WTC11 (cell line): ENCODE measurements around the gene EIF4E1B. TPM values are rescaled to one million over a fixed set of nuclear protein-coding genes. Genes with fewer than 3 reads are reported as not detected.

Source experiments
- ATAC-seq: fragments of 200-7000 bp; cut with Tn5 transposase; 2 replicates; pipeline ENCODE4 v1.10.0; 2021; ENCODE audit warnings: mild to moderate bottlenecking, moderate library complexity
- CTCF ChIA-PET: fragments of 300-600 bp; sonication (Branson Sonifier 250); formaldehyde crosslinking; loops from one replicate; lab custom pipeline; 2021; ENCODE audit warnings: antibody characterized with exemption; lab: Charles Lee
- POLR2A ChIA-PET: fragments of 350-600 bp; sonication (Branson Sonifier 250); formaldehyde crosslinking; loops from one replicate; lab custom pipeline; 2021; ENCODE audit warnings: antibody characterized with exemption; lab: Charles Lee
- DNase-seq: peaks from one replicate; pipeline ENCODE4 v3.0.0; 2021; ENCODE audit warnings: low spot score
- H3K27ac Mint-ChIP-seq: 2 replicates; pipeline ENCODE4 v1.8.0; 2021; ENCODE audit warnings: mixed read lengths
- H3K27me3 Mint-ChIP-seq: 2 replicates; pipeline ENCODE4 v1.8.0; 2021; ENCODE audit warnings: low read depth, mild to moderate bottlenecking, moderate library complexity, mixed read lengths
- H3K36me3 Mint-ChIP-seq: 2 replicates; pipeline ENCODE4 v1.8.0; 2021; ENCODE audit warnings: mixed read lengths
- H3K4me1 Mint-ChIP-seq: 2 replicates; pipeline ENCODE4 v1.8.0; 2022; ENCODE audit warnings: mixed read lengths
- H3K4me3 Mint-ChIP-seq: 2 replicates; pipeline ENCODE4 v1.8.0; 2021; ENCODE audit warnings: mild to moderate bottlenecking, moderate library complexity, mixed read lengths
- H3K9me3 Mint-ChIP-seq: 2 replicates; pipeline ENCODE4 v1.8.0; 2021; ENCODE audit warnings: mixed read lengths
- ATF1 ChIP-seq: sonication (generic); formaldehyde crosslinking; IDR thresholded peaks from 2 replicates; pipeline ENCODE4 v1.8.1; 2023; ENCODE audit warnings: mild to moderate bottlenecking, moderate library complexity, missing genetic modification reagents
- CREB1 ChIP-seq: sonication (generic); formaldehyde crosslinking; IDR thresholded peaks from 2 replicates; pipeline ENCODE4 v1.8.0; 2023; ENCODE audit warnings: mild to moderate bottlenecking, missing genetic modification reagents
- E2F5 ChIP-seq: sonication (generic); formaldehyde crosslinking; IDR thresholded peaks from 2 replicates; pipeline ENCODE4 v1.8.1; 2022; ENCODE audit warnings: mild to moderate bottlenecking, moderate library complexity, missing genetic modification reagents
- ESRRA ChIP-seq: sonication (generic); formaldehyde crosslinking; IDR thresholded peaks from 2 replicates; pipeline ENCODE4 v1.8.1; 2022; ENCODE audit warnings: mild to moderate bottlenecking, missing genetic modification reagents, borderline replicate concordance
- ETV6 ChIP-seq: sonication (generic); formaldehyde crosslinking; IDR thresholded peaks from 2 replicates; pipeline ENCODE4 v1.8.1; 2022; ENCODE audit warnings: mild to moderate bottlenecking, missing genetic modification reagents
- GRHL2 ChIP-seq: fragments of 250-450 bp; sonication (Bioruptor Pico); IDR thresholded peaks from 2 replicates; pipeline ENCODE4 v1.8.0; 2022; ENCODE audit warnings: mild to moderate bottlenecking, moderate library complexity; ENCODE audit not compliant: insufficient replicate concordance, severe bottlenecking
- GTF2I ChIP-seq: fragments of 250-450 bp; sonication (Bioruptor Pico); conservative IDR thresholded peaks from 2 replicates; pipeline ENCODE4 v1.4.0; 2021; ENCODE audit warnings: mild to moderate bottlenecking
- HMGA2 ChIP-seq: fragments of 250-450 bp; sonication (Bioruptor Pico); IDR thresholded peaks from 2 replicates; pipeline ENCODE4 v1.4.0; 2021; ENCODE audit warnings: mild to moderate bottlenecking, moderate library complexity
- NFE2L1 ChIP-seq: sonication (generic); formaldehyde crosslinking; IDR thresholded peaks from 2 replicates; pipeline ENCODE4 v1.8.1; 2023; ENCODE audit warnings: missing genetic modification reagents
- NR1H2 ChIP-seq: sonication (generic); formaldehyde crosslinking; IDR thresholded peaks from 2 replicates; pipeline ENCODE4 v1.9.0; 2021; ENCODE audit warnings: mild to moderate bottlenecking, moderate library complexity, missing genetic modification reagents
- NR2C2 ChIP-seq: sonication (generic); formaldehyde crosslinking; IDR thresholded peaks from 2 replicates; pipeline ENCODE4 v1.8.0; 2022; ENCODE audit warnings: mild to moderate bottlenecking, missing genetic modification reagents
- PREB ChIP-seq: sonication (generic); formaldehyde crosslinking; IDR thresholded peaks from 2 replicates; pipeline ENCODE4 v1.8.1; 2022; ENCODE audit warnings: mild to moderate bottlenecking, missing genetic modification reagents, moderate library complexity, borderline replicate concordance
- SMAD4 ChIP-seq: sonication (generic); formaldehyde crosslinking; IDR thresholded peaks from 2 replicates; pipeline ENCODE4 v1.8.0; 2022; ENCODE audit warnings: mild to moderate bottlenecking, missing genetic modification reagents
- ZBTB43 ChIP-seq: sonication (generic); formaldehyde crosslinking; IDR thresholded peaks from 2 replicates; pipeline ENCODE4 v1.8.1; 2023; ENCODE audit warnings: mild to moderate bottlenecking, missing genetic modification reagents
- ZNF219 ChIP-seq: sonication (generic); formaldehyde crosslinking; IDR thresholded peaks from 2 replicates; pipeline ENCODE4 v1.8.0; 2023; ENCODE audit warnings: missing genetic modification reagents, mild to moderate bottlenecking, borderline replicate concordance
- ZNF263 ChIP-seq: sonication (generic); formaldehyde crosslinking; IDR thresholded peaks from 2 replicates; pipeline ENCODE4 v1.8.1; 2022; ENCODE audit warnings: low read depth, mild to moderate bottlenecking, moderate library complexity, missing genetic modification reagents
- ZNF416 ChIP-seq: fragments of 250-450 bp; sonication (Bioruptor Pico); IDR thresholded peaks from 2 replicates; pipeline ENCODE4 v1.9.0; 2021; ENCODE audit warnings: mild to moderate bottlenecking, inconsistent platforms
- ZNF512 ChIP-seq: sonication (generic); formaldehyde crosslinking; IDR thresholded peaks from 2 replicates; pipeline ENCODE4 v1.8.1; 2022; ENCODE audit warnings: missing genetic modification reagents, borderline replicate concordance
- ZNF532 ChIP-seq: fragments of 250-450 bp; sonication (Bioruptor Pico); IDR thresholded peaks from 2 replicates; pipeline ENCODE4 v1.9.0; 2021; ENCODE audit warnings: mild to moderate bottlenecking, borderline replicate concordance
- total RNA-seq: library from RNA; stranded (reverse); gene quantifications from 3 replicates; pipeline ENCODE4 v1.2.3, GENCODE V29; 2021

The EIF4E1B gene
- total RNA-seq, 1 experiment from 2014 or later = 0.74 TPM

- CTCF ChIA-PET = no interaction called here
- no peak for ATAC-seq
- H3K4me3 Mint-ChIP-seq = no peak overlapping the region
These were observed 5.0 kb upstream of the EIF4E1B start for GRCh38 chr5:176625512-176625911.

GRCh38 chr5:176625966-176626875 lies 4.3 kb upstream of the EIF4E1B start:
- ChIA-PET CTCF (interaction anchor here (0.9 kb wide), 1 partner anchor 35 kb away, joined by 3 read pairs; no protein-coding TSS in a partner anchor), POLR2A (interaction anchor here (0.7 kb wide), 1 partner anchor 846 kb away, joined by 4 read pairs; no protein-coding TSS in a partner anchor)
- Mint-ChIP-seq H3K4me3 (no peak overlapping the region), H3K4me1 (peaks cover 24% of the 10 kb centered on the region), H3K36me3 (no peaks in the 10 kb centered on the region), H3K27me3 (peaks cover 40% of the 10 kb centered on the region), H3K9me3 (no peaks in the 10 kb centered on the region), H3K27ac (no peak overlapping the region)
- no peak for DNase-seq
- peak; percentile 6 for ATAC-seq
- TF ChIP-seq ATF1 (CRISPR knock-in tag) (no peak), ZNF416 (no peak), NR2C2 (CRISPR knock-in tag) (no peak), CREB1 (CRISPR knock-in tag) (no peak), HMGA2 (CRISPR knock-in tag) (no peak), GRHL2 (CRISPR knock-in tag) (no peak), PREB (CRISPR knock-in tag) (no peak), GTF2I (CRISPR knock-in tag) (no peak), SMAD4 (no peak), ZNF219 (CRISPR knock-in tag) (no peak), ZNF263 (CRISPR knock-in tag) (no peak), ZNF532 (CRISPR knock-in tag) (no peak), NFE2L1 (no peak)

More at GRCh38 chr5:176625512-176625911, 5.0 kb upstream of the EIF4E1B start:
- H3K27me3 Mint-ChIP-seq = peaks cover 40% of the 10 kb centered on the region
- POLR2A ChIA-PET = no interaction called here
- TF ChIP-seq E2F5 (no peak), SMAD4 (no peak), PREB (CRISPR knock-in tag) (no peak), ZNF512 (CRISPR knock-in tag) (no peak), ZBTB43 (CRISPR knock-in tag) (no peak), ESRRA (no peak), NR1H2 (CRISPR knock-in tag) (no peak), ETV6 (CRISPR knock-in tag) (no peak)
- no peak overlapping the region for H3K27ac Mint-ChIP-seq
- no peak for DNase-seq
- peaks cover 20% of the 10 kb centered on the region for H3K4me1 Mint-ChIP-seq
- H3K9me3 Mint-ChIP-seq = no peaks in the 10 kb centered on the region
- no peaks in the 10 kb centered on the region for H3K36me3 Mint-ChIP-seq
